ENCODE measurements around the gene GAS1. TPM values are rescaled to one million over a fixed set of nuclear protein-coding genes. Genes with fewer than 3 reads are reported as not detected.

Gene GAS1
- total RNA-seq, 1 donor from 2014 or later, result 1.6 TPM

DNA sequence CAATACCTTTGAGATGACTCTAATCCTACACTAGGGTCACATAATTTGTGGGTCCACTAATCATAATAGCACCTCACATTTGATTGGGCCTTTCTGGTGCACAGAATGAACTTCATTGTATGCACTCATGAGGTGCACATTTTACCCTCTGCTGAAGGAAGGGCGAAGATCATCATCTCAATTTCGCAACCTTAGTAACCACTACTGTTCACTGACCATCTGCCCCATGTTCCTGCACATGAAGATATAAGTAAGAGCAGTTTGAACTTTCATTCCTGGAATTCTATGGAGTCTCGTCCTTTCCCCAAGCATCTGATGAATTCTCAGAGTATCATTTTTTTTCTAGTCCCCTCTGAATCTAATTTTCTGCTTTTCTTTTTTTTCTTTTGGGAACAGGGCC lies 21.2 kb downstream of the GAS1 start:
- DNase-seq (ENCODE audit: low read depth in 2 of 2), result no peak

GRCh38 chr9:86925686-86926085 lies 21.6 kb downstream of the GAS1 start:
- DNase-seq (ENCODE audit: low read depth in 2 of 2), result no peak

DNA sequence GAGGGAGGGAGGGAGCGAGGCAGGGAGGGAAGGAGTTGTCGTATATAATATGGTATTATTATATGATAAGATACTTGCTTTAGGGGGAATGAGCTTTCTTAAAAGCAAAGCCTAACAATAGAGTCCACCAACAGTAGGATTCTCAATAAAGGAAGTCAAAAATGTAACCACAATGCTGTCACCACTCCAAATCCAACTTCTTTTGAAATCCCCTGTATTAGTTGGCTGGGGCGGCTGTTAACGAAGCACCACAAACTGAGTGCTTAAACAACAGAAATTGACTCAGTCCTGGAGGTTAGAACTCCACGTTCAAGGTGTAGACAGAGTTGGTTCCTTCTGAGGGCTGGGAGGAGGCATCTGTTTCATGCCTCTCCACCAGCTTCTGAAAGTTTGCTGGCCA lies 23.1 kb downstream of the GAS1 start:
- no peak for DNase-seq (ENCODE audit: low read depth in 2 of 2)

DNA sequence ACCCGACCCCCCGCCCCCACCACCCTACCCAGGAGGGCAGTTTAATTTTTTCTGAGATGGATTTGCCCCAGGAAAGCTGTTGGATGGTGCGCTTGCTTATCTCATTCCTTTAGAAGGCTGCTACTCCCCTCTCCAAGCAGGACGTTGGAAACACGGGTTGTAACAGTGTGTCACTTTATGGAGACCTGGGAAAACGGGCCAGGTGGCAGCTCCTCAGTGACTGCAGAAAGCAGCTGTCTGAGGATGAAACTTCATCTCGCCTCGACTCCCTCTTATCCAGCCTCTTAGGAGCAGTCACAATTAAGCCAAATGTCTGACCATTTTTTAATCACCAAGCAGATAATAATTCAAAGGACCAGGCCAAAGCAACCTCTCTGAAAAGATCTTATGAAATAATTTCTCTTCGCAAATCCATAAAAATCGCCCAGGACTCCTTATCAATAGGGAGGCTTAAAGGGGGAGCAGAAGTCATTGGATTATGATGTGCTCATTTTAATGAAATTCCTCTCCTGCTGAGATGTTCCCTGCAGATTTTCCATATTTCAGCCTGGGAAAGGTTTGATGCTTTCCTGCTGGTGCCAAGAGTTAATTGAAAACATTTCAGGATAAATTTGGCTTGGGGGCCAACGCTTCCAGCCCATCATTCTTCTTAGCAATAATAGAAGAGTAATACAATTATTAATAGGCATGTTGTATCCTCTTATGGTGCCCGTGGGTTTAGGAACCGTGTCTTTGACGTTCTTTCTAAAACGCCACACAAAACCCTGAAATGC lies 26.0 kb downstream of the GAS1 start:
- DNase-seq (ENCODE audit: low read depth in 2 of 2), result no peak

GRCh38 chr9:86918556-86918955 lies 28.8 kb downstream of the GAS1 start:
- no peak for DNase-seq (ENCODE audit: low read depth in 2 of 2)

GRCh38 chr9:86912210-86912609 lies 35.1 kb downstream of the GAS1 start:
- no peak for DNase-seq (ENCODE audit: low read depth in 2 of 2)

- DNase-seq (ENCODE audit: low read depth in 2 of 2), result no peak
Measured at GRCh38 chr9:86909388-86909787, 37.9 kb downstream of the GAS1 start.

DNA sequence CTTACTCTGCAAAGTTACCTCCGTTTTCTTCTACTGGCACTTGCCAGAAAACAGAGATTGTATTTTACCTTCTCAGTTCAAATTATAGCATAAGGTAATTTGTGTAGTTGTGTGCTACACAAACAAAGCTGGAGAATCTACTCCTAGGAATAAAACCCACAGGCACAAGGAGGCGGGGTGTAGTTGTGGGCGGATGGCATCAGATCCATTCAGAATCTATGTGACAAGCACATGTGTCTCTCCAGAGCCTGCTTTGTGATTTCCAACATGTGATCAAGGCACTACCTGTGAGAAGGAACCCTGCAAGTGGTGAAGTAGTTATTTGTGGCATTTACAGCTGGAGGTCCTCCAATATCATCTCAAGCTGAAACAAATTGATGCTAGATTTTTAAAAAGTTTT lies 39.0 kb downstream of the GAS1 start:
- no peak for DNase-seq (ENCODE audit: low read depth in 2 of 2)

GRCh38 chr9:86907346-86907745 lies 40.0 kb downstream of the GAS1 start:
- no peak for DNase-seq (ENCODE audit: low read depth in 2 of 2)

DNA sequence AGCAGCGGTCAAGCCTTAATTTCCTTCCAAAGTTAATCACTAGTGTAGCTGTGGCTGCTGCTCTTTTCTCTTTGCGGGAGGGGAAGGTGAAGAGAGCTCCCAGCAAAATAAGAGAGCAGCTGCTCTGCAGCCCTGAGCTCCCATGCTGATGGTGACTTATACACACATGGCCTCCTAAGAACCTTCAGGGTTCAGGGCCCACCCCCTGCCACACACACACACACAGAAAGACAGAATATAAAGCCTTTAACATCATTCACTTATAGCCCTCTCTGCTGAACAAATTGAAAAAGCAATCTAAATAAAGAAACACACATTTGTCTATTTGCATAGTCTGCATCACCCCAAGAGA lies 43.6 kb downstream of the GAS1 start:
- no peak for DNase-seq (ENCODE audit: low read depth in 2 of 2)

DNA sequence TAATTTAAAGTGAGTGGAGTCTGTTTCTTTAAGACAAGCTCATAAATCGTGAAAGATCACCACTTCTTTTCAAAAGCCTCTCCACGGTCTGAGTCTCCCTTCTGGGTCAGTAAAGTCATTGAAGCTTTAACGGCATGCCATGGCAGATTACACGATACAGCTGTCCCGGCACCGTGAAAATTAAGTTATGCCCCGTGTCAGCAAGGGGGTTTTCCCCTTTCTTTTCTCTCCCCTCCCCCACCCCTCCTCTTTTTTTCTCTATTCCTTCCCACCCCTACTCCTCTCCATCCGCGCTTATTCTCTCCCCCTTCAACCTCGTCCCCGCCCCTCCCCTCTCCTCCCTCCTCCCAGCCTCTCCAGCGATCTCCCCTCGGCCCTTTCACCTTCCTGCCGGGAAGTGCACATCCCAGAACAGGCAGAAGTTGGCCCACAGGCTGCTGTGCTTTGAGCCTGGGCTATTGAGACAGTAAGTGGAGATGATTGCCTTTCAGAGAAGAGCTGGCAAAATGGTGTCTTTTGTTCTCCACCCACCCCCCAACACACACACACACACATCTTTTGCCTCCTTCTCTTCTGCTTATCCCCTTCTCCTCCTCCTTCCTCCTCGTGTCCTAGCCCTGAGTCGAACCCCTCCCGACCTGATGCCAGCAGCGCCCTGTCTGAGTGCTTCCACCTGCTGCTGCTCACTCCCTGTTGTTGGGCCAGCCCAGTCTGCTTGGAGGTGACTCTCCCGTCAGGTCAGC lies 44.1 kb downstream of the GAS1 start:
- DNase-seq (ENCODE audit: low read depth in 2 of 2), result no peak

DNA sequence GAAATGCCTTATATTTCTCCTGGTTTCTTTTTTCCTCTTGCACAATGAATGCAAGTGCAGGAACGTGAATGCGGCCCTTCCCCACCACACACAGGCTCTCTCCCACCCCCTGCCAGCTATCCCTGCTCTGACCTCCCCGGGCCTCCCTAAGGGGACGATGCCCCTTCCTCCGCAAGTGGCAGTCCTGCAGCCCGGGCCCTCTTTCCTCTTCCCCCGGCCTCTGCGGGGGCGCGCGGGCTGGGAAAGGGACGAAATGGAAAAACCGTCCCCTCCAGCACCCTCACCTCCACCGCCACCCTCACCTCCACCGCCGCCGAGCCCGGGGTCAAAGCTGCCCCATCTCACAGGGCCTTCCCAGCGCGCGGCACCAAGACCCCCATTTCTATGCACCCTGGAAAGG lies 44.7 kb downstream of the GAS1 start:
- no peak for DNase-seq (ENCODE audit: low read depth in 2 of 2)

GRCh38 chr9:86902176-86902575 lies 45.1 kb downstream of the GAS1 start:
- DNase-seq (ENCODE audit: low read depth in 2 of 2), result no peak

- no peak for DNase-seq (ENCODE audit: low read depth in 2 of 2)
Measured at GRCh38 chr9:86901511-86901910, 45.8 kb downstream of the GAS1 start.
